Esophagus squamous epithelium (tissue), 5 donors: Measurements from ENCODE around the gene GHDC. TPM values are rescaled to one million over a fixed set of nuclear protein-coding genes. Genes with fewer than 3 reads are reported as not detected.
"Not testable (repeated sequence)": the region's sequence is repeated elsewhere in the genome, so short reads cannot be mapped to it uniquely, and the experiment has no call there.

Source experiments
- DNase-seq: peaks from one replicate; lab custom pipeline; 2025; lab: John Stamatoyannopoulos, UW
- H3K27ac ChIP-seq, 4 donors: fragments of 200-600 bp; sonication (generic); one replicate each; pipeline ENCODE4 v1.5.1; 2016 to 2019; ENCODE audit warnings: mild to moderate bottlenecking in 1 of 4
- H3K27me3 ChIP-seq, 4 donors: fragments of 200-600 bp; sonication (generic); 1 replicate in 3 of 4; 2 replicates in 1 of 4; pipeline versions ENCODE4 v1.5.1 to v1.6.0; 2017 to 2021; ENCODE audit warnings: antibody characterized with exemption in 1 of 4
- H3K36me3 ChIP-seq, 3 donors: fragments of 200-600 bp; sonication (generic); one replicate each; pipeline ENCODE4 v1.5.1; 2016 to 2019
- H3K4me1 ChIP-seq, 3 donors: fragments of 200-600 bp; sonication (generic); one replicate each; pipeline ENCODE4 v1.5.1; 2017 to 2019
- H3K4me3 ChIP-seq, 4 donors: fragments of 200-600 bp; sonication (generic); 1 replicate in 3 of 4; 2 replicates in 1 of 4; pipeline ENCODE4 v1.5.1; 2016 to 2019; ENCODE audit warnings: mild to moderate bottlenecking in 2 of 4, moderate library complexity in 1 of 4
- H3K9me3 ChIP-seq, 3 donors: fragments of 200-600 bp; sonication (generic); one replicate each; pipeline ENCODE4 v1.5.1; 2016 to 2019
- POLR2A ChIP-seq, 4 donors: fragments of 450-650 bp; IDR thresholded peaks; one replicate each; pipeline ENCODE4 v1.6.1; 2017; ENCODE audit warnings: antibody characterized with exemption in 4 of 4, mild to moderate bottlenecking in 4 of 4, moderate library complexity in 3 of 4
- WGBS, 2 donors: methylation state at CpG; one replicate each; pipeline ENCODE4 v1.1.5; 2018; 5-methylcytosine and 5-hydroxymethylcytosine counted together
- intact Hi-C: fragments of 100-400 bp; cut with DNase I; formaldehyde crosslinking; loops from one replicate; pipeline ENCODE4 v1.15.0; 2022
- total RNA-seq, 4 donors: library from RNA; depleted of rRNA; stranded (reverse); fragments of >200 nt; gene quantifications; one replicate each; pipeline ENCODE4 v1.1.0, GENCODE V29; 2016
- TF ChIP-seq, protein P1 (sequence below), 6 experiments: fragments of 450-650 bp in 4 of 6; fragments of 200-600 bp in 2 of 6; sonication (generic) in 2 of 6; IDR thresholded peaks; one replicate each; pipeline ENCODE4 v1.5.1; 2016 to 2019; ENCODE audit warnings: antibody characterized with exemption in 6 of 6, mild to moderate bottlenecking in 4 of 6, moderate library complexity in 4 of 6
- donor health status: DM: yes; HTN: yes; CAD: no.

GHDC gene
- total RNA-seq, 4 donors from 2014 or later, result 5.5 to 22.0 (median 13.1) TPM

- DNase-seq, result no peak
- Histone ChIP-seq H3K36me3 (no peaks in the 10 kb centered on the region), H3K27ac (no peak overlapping the region), H3K27me3 (peaks cover 0 to 4% (median 0%) of the 10 kb centered on the region in 4 donors), H3K4me1 (peaks cover 12 to 27% (median 14%) of the 10 kb centered on the region in 3 donors), H3K4me3 (no peak overlapping the region), H3K9me3 (no peaks in the 10 kb centered on the region)
- WGBS, 2 donors, result 89 to 100% methylated on average over 4 to 9 of the region's 17 CpGs
- intact Hi-C loops, result no loop called here
- TF ChIP-seq, protein P1, sequence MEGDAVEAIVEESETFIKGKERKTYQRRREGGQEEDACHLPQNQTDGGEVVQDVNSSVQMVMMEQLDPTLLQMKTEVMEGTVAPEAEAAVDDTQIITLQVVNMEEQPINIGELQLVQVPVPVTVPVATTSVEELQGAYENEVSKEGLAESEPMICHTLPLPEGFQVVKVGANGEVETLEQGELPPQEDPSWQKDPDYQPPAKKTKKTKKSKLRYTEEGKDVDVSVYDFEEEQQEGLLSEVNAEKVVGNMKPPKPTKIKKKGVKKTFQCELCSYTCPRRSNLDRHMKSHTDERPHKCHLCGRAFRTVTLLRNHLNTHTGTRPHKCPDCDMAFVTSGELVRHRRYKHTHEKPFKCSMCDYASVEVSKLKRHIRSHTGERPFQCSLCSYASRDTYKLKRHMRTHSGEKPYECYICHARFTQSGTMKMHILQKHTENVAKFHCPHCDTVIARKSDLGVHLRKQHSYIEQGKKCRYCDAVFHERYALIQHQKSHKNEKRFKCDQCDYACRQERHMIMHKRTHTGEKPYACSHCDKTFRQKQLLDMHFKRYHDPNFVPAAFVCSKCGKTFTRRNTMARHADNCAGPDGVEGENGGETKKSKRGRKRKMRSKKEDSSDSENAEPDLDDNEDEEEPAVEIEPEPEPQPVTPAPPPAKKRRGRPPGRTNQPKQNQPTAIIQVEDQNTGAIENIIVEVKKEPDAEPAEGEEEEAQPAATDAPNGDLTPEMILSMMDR (IDR thresholded peaks at IDR 0.05), result no peak
- no peak for TF ChIP-seq POLR2A (IDR thresholded peaks at IDR 0.05)
These were observed 3.6 kb downstream of the GHDC start for GRCh38 chr17:42190491-42191274.

DNA sequence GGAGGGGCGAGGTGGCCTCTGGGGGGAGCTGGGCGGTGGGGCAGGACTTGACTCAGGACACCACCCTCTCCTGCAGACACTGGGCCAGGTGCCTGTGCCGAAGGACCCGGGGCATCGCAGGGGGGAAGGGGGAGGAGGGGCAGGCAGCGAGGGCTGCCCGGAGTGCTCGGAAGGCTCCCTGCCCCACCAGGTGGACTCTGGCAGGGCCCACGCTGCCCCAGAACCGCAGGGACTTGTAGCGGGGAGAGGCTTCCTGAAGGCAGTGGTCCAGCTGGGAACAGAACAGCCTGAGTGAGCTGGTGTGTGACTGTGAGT, 4.7 kb downstream of the GHDC start:
- intact Hi-C loops, result no loop called here
- DNase-seq, result no peak
- TF ChIP-seq POLR2A (IDR thresholded peaks at IDR 0.05), result no peak
- TF ChIP-seq, protein P1 (IDR thresholded peaks at IDR 0.05), result no peak
- H3K9me3 ChIP-seq, result no peaks in the 10 kb centered on the region
- no peak overlapping the region for H3K4me3 ChIP-seq
- H3K36me3 ChIP-seq, result no peaks in the 10 kb centered on the region
- no peak overlapping the region for H3K27ac ChIP-seq
- H3K27me3 ChIP-seq, result peaks cover 0 to 11% (median 0%) of the 10 kb centered on the region in 4 donors
- peaks cover 13 to 29% (median 13%) of the 10 kb centered on the region in 3 donors for H3K4me1 ChIP-seq
- WGBS, 2 donors, result 67 to 71% methylated on average over 2 to 9 of the region's 11 CpGs

DNA sequence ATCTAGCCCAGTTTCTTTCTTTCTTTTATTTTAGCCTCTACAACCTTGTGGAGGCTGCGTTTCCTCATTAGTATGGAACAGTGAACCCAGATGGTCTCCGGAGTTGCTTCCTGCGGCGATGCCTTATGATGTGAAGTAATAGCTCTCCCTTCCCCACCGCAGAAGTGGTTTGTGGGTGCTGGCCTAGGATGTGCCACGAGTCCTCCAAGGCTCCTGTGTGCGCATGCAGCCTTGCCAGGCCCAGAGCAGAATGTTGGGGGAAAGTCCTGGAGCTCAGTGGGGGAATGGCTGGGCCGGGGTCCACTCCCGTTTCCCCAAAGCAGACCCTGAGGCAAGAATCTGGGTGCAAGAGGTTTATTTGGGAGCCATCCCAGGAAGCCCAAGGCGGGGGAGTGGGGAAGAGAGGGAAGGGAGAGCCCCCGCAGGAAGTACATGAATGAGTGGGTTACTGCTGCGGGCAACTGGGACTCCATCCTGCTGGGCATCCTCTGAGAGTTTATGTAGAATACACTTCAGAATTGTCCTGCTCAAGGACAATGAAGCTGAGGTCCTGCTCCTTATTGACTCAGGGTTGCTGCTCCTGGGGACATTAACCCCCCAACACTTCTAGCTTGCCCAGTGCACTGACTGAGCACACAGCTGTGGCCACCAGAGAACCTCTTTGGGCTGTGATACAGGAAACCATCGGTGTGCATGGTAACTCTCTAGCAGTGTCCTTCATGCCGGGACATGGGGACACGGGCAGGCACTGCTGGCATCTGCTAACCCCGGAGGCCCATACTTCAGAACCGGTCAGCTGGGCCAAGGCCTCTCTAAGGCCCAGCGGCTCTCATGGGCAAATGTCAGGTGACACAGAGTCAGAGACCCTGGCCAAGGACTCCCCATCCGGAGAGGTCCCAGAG, 5.3 kb downstream of the GHDC start:
- Histone ChIP-seq H3K9me3 (no peaks in the 10 kb centered on the region), H3K4me1 (peaks cover 15 to 29% (median 18%) of the 10 kb centered on the region in 3 donors), H3K4me3 (no peak overlapping the region), H3K27ac (no peak overlapping the region), H3K27me3 (peaks cover 0 to 17% (median 0%) of the 10 kb centered on the region in 4 donors), H3K36me3 (no peaks in the 10 kb centered on the region)
- intact Hi-C loops, result no loop called here
- WGBS, 2 donors, result 63 to 79% methylated on average over 10 to 12 of the region's 19 CpGs
- TF ChIP-seq, protein P1 (IDR thresholded peaks at IDR 0.05), result no peak
- TF ChIP-seq POLR2A (IDR thresholded peaks at IDR 0.05), result no peak
- DNase-seq, result no peak

GRCh38 chr17:42187833-42188232, 6.5 kb downstream of the GHDC start:
- Histone ChIP-seq H3K4me3 (no peak overlapping the region), H3K27me3 (peaks cover 0 to 29% (median 0%) of the 10 kb centered on the region in 4 donors), H3K4me1 (peaks cover 11 to 29% (median 15%) of the 10 kb centered on the region in 3 donors), H3K9me3 (no peaks in the 10 kb centered on the region), H3K27ac (no peak overlapping the region), H3K36me3 (no peaks in the 10 kb centered on the region)
- TF ChIP-seq, protein P1 (IDR thresholded peaks at IDR 0.05), result no peak
- TF ChIP-seq POLR2A (IDR thresholded peaks at IDR 0.05), result no peak
- intact Hi-C loops, result no loop called here
- no peak for DNase-seq
- 66 to 90% methylated on average over 1 to 2 of the region's 2 CpGs for WGBS, 2 donors

DNA sequence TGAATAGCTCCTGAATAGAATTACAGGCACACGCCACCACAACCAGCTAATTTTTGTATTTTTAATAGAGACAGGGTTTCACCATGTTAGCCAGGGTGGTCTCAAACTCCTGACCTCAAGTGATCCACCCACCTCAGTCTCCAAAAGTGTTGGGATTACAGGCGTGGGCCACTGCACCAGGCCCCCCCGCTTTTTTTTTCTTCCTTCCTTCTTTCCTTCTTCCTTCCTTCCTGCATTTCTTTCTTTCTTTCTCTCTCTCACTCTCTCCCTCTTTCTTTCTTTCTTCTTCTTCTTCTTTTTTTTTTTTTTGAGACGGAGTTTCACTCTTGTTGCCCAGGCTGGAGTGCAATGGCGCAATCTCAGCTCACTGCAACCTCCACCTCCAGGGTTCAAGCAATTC, 8.1 kb downstream of the GHDC start:
- 80 to 86% methylated on average over 5 of the region's 5 CpGs for WGBS, 2 donors
- DNase-seq, H3K9me3 ChIP-seq, H3K36me3 ChIP-seq, H3K27ac ChIP-seq, intact Hi-C loops, H3K4me3 ChIP-seq: not testable (repeated sequence)
- Histone ChIP-seq H3K4me1 (peaks cover 15 to 30% (median 15%) of the 10 kb centered on the region in 3 donors), H3K27me3 (peaks cover 0 to 45% (median under 1%) of the 10 kb centered on the region in 4 donors)
